HEK293 (cell line): ENCODE results near the gene PTCRA.

Source experiments
- GLI4 ChIP-seq: fragments of 450-650 bp; formaldehyde crosslinking; IDR thresholded peaks from 2 replicates; pipeline ENCODE4 v1.5.1; 2016; ENCODE audit warnings: missing biosample characterization, missing genetic modification characterization
- GLIS1 ChIP-seq: fragments of 450-650 bp; formaldehyde crosslinking; IDR thresholded peaks from 2 replicates; pipeline ENCODE4 v1.5.1; 2016; ENCODE audit warnings: missing biosample characterization, missing genetic modification characterization
- KLF10 ChIP-seq: fragments of 450-650 bp; IDR thresholded peaks from 2 replicates; pipeline ENCODE4 v1.5.1; 2018; ENCODE audit warnings: missing biosample characterization, mild to moderate bottlenecking, missing genetic modification characterization
- SP3 ChIP-seq: fragments of 450-650 bp; formaldehyde crosslinking; IDR thresholded peaks from 2 replicates; pipeline ENCODE4 v1.5.1; 2016; ENCODE audit warnings: missing biosample characterization, missing genetic modification characterization
- TCF7L2 ChIP-seq: IDR thresholded peaks from 2 replicates; pipeline ENCODE4 v1.6.1; 2011; ENCODE audit warnings: low read depth, mild to moderate bottlenecking, inconsistent platforms, low read length, moderate library complexity, borderline replicate concordance
- WT1 ChIP-seq: fragments of 450-650 bp; formaldehyde crosslinking; IDR thresholded peaks from 2 replicates; pipeline ENCODE4 v1.5.1; 2016; ENCODE audit warnings: missing biosample characterization, missing genetic modification characterization
- ZBTB17 ChIP-seq: fragments of 450-650 bp; formaldehyde crosslinking; IDR thresholded peaks from 2 replicates; pipeline ENCODE4 v1.5.1; 2016; ENCODE audit warnings: missing biosample characterization, missing genetic modification characterization
- ZBTB48 ChIP-seq: fragments of 450-650 bp; formaldehyde crosslinking; IDR thresholded peaks from 2 replicates; pipeline ENCODE4 v1.5.1; 2016; ENCODE audit warnings: missing biosample characterization, missing genetic modification characterization
- ZBTB7A ChIP-seq: fragments of 450-650 bp; formaldehyde crosslinking; IDR thresholded peaks from 2 replicates; pipeline ENCODE4 v1.5.1; 2016; ENCODE audit warnings: low read depth, missing biosample characterization, missing genetic modification characterization
- ZBTB8A ChIP-seq: fragments of 450-650 bp; formaldehyde crosslinking; IDR thresholded peaks from 2 replicates; pipeline ENCODE4 v1.5.1; 2016; ENCODE audit warnings: missing biosample characterization, missing genetic modification characterization
- ZNF133 ChIP-seq: fragments of 450-650 bp; formaldehyde crosslinking; IDR thresholded peaks from 2 replicates; pipeline ENCODE4 v1.5.1; 2016; ENCODE audit warnings: missing biosample characterization, missing genetic modification characterization
- ZNF184 ChIP-seq: fragments of 450-650 bp; IDR thresholded peaks from 2 replicates; pipeline ENCODE4 v1.5.1; 2018; ENCODE audit warnings: missing biosample characterization, mild to moderate bottlenecking, missing genetic modification characterization
- ZNF202 ChIP-seq: fragments of 450-650 bp; formaldehyde crosslinking; IDR thresholded peaks from 2 replicates; pipeline ENCODE4 v1.5.1; 2016; ENCODE audit warnings: missing biosample characterization, missing genetic modification characterization, borderline replicate concordance
- ZNF223 ChIP-seq: fragments of 450-650 bp; formaldehyde crosslinking; IDR thresholded peaks from 2 replicates; pipeline ENCODE4 v1.5.1; 2016; ENCODE audit warnings: missing biosample characterization, missing genetic modification characterization
- ZNF23 ChIP-seq: fragments of 450-650 bp; formaldehyde crosslinking; IDR thresholded peaks from 2 replicates; pipeline ENCODE4 v1.5.1; 2016; ENCODE audit warnings: missing biosample characterization, missing genetic modification characterization, borderline replicate concordance
- ZNF248 ChIP-seq: fragments of 450-650 bp; formaldehyde crosslinking; IDR thresholded peaks from 2 replicates; pipeline ENCODE4 v1.5.1; 2017; ENCODE audit warnings: missing biosample characterization, missing genetic modification characterization
- ZNF274 ChIP-seq, 2 experiments: fragments of 200-500 bp in 1 of 2; fragments of 450-650 bp in 1 of 2; sonication (Bioruptor generic) in 1 of 2; formaldehyde crosslinking in 1 of 2; IDR thresholded peaks; 2 replicates each; pipeline versions ENCODE4 v1.5.1 to v1.6.1; 2014 to 2016; ENCODE audit warnings: borderline replicate concordance in 1 of 2, inconsistent platforms in 1 of 2, low read length in 1 of 2, missing biosample characterization in 1 of 2, missing genetic modification characterization in 1 of 2
- ZNF311 ChIP-seq: fragments of 450-650 bp; formaldehyde crosslinking; IDR thresholded peaks from 2 replicates; pipeline ENCODE4 v1.5.1; 2017; ENCODE audit warnings: missing biosample characterization, missing genetic modification characterization, borderline replicate concordance
- ZNF394 ChIP-seq: fragments of 450-650 bp; formaldehyde crosslinking; IDR thresholded peaks from 2 replicates; pipeline ENCODE4 v1.5.1; 2016; ENCODE audit warnings: missing biosample characterization, missing genetic modification characterization, mild to moderate bottlenecking, moderate library complexity, borderline replicate concordance
- ZNF548 ChIP-seq: fragments of 450-650 bp; formaldehyde crosslinking; IDR thresholded peaks from 2 replicates; pipeline ENCODE4 v1.5.1; 2016; ENCODE audit warnings: missing biosample characterization, missing genetic modification characterization
- ZNF585B ChIP-seq: fragments of 450-650 bp; formaldehyde crosslinking; IDR thresholded peaks from 2 replicates; pipeline ENCODE4 v1.5.1; 2016; ENCODE audit warnings: missing biosample characterization, missing genetic modification characterization
- ZNF629 ChIP-seq: fragments of 450-650 bp; formaldehyde crosslinking; IDR thresholded peaks from 2 replicates; pipeline ENCODE4 v1.5.1; 2017; ENCODE audit warnings: missing biosample characterization, missing genetic modification characterization
- ZNF76 ChIP-seq: fragments of 450-650 bp; formaldehyde crosslinking; IDR thresholded peaks from 2 replicates; pipeline ENCODE4; 2016; ENCODE audit warnings: low read depth, missing biosample characterization, missing genetic modification characterization, borderline replicate concordance
- ZNF777 ChIP-seq: fragments of 450-650 bp; formaldehyde crosslinking; IDR thresholded peaks from 2 replicates; pipeline ENCODE4 v1.5.1; 2017; ENCODE audit warnings: missing biosample characterization, missing genetic modification characterization, borderline replicate concordance
- ZNF785 ChIP-seq: fragments of 450-650 bp; formaldehyde crosslinking; IDR thresholded peaks from 2 replicates; pipeline ENCODE4 v1.5.1; 2016; ENCODE audit warnings: missing biosample characterization, missing genetic modification characterization
- ZSCAN23 ChIP-seq: fragments of 450-650 bp; formaldehyde crosslinking; IDR thresholded peaks from 2 replicates; pipeline ENCODE4 v1.5.1; 2016; ENCODE audit warnings: missing biosample characterization, missing genetic modification characterization
- TF ChIP-seq, protein P1 (sequence below): sonication (generic); formaldehyde crosslinking; IDR thresholded peaks from 2 replicates; pipeline ENCODE4 v1.8.1; 2022; ENCODE audit warnings: mild to moderate bottlenecking, moderate library complexity, missing genetic modification reagents
- TF ChIP-seq, protein P2 (sequence below): fragments of 450-650 bp; formaldehyde crosslinking; IDR thresholded peaks from 2 replicates; pipeline ENCODE4 v1.5.1; 2016; ENCODE audit warnings: missing biosample characterization, missing genetic modification characterization
- TF ChIP-seq, protein P3 (sequence below): fragments of 450-650 bp; formaldehyde crosslinking; IDR thresholded peaks from 2 replicates; pipeline ENCODE4 v1.5.1; 2016; ENCODE audit warnings: missing biosample characterization, missing genetic modification characterization
- TF ChIP-seq, protein P4 (sequence below): fragments of 450-650 bp; formaldehyde crosslinking; optimal IDR thresholded peaks from 2 replicates; pipeline ENCODE3; 2016; ENCODE audit warnings: missing biosample characterization, mild to moderate bottlenecking, missing genetic modification characterization
- TF ChIP-seq, protein P5 (sequence below): fragments of 450-650 bp; formaldehyde crosslinking; IDR thresholded peaks from 2 replicates; pipeline ENCODE4 v1.5.1; 2017; ENCODE audit warnings: missing biosample characterization, missing genetic modification characterization

PTCRA gene

DNA sequence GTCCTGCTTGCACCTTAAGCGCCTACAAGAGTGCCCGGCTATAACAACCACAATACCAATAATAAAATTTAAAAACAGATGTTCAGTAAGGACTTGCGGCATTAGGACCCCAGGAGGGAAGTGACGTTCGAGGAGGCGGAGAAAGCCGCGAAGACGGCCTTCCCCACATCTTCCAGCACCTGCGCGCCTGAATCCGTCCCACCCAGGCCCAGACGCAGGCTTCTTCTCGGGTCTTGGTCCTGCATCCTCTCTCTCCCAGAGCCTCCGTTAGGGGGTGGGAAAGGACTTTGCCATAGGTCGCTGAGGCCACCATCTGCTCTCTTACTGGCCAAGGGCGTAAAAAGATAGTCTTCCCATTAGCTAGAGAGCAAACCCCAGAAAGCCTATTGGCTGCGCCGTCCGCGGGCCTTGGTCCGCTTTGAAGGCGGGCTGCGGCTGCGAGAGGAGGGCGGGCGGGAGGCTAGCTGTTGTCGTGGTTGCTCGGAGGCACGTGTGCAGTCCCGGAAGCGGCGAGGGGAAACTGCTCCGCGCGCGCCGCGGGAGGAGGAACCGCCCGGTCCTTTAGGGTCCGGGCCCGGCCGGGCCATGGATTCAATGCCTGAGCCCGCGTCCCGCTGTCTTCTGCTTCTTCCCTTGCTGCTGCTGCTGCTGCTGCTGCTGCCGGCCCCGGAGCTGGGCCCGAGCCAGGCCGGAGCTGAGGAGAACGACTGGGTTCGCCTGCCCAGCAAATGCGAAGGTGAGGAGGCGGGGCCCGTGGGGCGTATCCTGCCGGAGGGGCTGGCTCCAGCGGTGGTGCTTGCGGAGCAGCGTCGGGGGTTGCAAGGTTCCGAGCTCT lies 13.3 kb downstream of the PTCRA start, which contains the start of gene CNPY3 (continued):
- TF ChIP-seq, protein P1, sequence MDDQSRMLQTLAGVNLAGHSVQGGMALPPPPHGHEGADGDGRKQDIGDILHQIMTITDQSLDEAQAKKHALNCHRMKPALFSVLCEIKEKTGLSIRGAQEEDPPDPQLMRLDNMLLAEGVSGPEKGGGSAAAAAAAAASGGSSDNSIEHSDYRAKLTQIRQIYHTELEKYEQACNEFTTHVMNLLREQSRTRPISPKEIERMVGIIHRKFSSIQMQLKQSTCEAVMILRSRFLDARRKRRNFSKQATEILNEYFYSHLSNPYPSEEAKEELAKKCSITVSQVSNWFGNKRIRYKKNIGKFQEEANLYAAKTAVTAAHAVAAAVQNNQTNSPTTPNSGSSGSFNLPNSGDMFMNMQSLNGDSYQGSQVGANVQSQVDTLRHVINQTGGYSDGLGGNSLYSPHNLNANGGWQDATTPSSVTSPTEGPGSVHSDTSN (CRISPR knock-in tag), result peak; percentile 90; the same call in 1 of the 2 replicates
- TF ChIP-seq ZNF777 (tag by site-specific recombination), result no peak
- TF ChIP-seq WT1 (tag by site-specific recombination), result peak; percentile 78
- TF ChIP-seq ZNF223 (tag by site-specific recombination), result no peak
- no peak for TF ChIP-seq ZNF184 (tag by site-specific recombination)
- TF ChIP-seq, protein P2, sequence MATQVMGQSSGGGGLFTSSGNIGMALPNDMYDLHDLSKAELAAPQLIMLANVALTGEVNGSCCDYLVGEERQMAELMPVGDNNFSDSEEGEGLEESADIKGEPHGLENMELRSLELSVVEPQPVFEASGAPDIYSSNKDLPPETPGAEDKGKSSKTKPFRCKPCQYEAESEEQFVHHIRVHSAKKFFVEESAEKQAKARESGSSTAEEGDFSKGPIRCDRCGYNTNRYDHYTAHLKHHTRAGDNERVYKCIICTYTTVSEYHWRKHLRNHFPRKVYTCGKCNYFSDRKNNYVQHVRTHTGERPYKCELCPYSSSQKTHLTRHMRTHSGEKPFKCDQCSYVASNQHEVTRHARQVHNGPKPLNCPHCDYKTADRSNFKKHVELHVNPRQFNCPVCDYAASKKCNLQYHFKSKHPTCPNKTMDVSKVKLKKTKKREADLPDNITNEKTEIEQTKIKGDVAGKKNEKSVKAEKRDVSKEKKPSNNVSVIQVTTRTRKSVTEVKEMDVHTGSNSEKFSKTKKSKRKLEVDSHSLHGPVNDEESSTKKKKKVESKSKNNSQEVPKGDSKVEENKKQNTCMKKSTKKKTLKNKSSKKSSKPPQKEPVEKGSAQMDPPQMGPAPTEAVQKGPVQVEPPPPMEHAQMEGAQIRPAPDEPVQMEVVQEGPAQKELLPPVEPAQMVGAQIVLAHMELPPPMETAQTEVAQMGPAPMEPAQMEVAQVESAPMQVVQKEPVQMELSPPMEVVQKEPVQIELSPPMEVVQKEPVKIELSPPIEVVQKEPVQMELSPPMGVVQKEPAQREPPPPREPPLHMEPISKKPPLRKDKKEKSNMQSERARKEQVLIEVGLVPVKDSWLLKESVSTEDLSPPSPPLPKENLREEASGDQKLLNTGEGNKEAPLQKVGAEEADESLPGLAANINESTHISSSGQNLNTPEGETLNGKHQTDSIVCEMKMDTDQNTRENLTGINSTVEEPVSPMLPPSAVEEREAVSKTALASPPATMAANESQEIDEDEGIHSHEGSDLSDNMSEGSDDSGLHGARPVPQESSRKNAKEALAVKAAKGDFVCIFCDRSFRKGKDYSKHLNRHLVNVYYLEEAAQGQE, result peak; percentile 38; the same call in 1 of the 2 replicates
- no peak for TF ChIP-seq ZNF202 (tag by site-specific recombination)
- TF ChIP-seq ZNF585B (tag by site-specific recombination), result no peak
- peak; percentile 82 for TF ChIP-seq KLF10 (tag by site-specific recombination)
- TF ChIP-seq TCF7L2, result no peak
- TF ChIP-seq, protein P3, sequence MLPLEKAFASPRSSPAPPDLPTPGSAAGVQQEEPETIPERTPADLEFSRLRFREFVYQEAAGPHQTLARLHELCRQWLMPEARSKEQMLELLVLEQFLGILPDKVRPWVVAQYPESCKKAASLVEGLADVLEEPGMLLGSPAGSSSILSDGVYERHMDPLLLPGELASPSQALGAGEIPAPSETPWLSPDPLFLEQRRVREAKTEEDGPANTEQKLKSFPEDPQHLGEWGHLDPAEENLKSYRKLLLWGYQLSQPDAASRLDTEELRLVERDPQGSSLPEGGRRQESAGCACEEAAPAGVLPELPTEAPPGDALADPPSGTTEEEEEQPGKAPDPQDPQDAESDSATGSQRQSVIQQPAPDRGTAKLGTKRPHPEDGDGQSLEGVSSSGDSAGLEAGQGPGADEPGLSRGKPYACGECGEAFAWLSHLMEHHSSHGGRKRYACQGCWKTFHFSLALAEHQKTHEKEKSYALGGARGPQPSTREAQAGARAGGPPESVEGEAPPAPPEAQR, result no peak
- no peak for TF ChIP-seq ZNF133
- no peak for TF ChIP-seq ZNF23 (tag by site-specific recombination)
- peak; percentile 70 for TF ChIP-seq ZBTB8A (tag by site-specific recombination)
- TF ChIP-seq ZNF548 (tag by site-specific recombination), result no peak
- TF ChIP-seq, protein P4, sequence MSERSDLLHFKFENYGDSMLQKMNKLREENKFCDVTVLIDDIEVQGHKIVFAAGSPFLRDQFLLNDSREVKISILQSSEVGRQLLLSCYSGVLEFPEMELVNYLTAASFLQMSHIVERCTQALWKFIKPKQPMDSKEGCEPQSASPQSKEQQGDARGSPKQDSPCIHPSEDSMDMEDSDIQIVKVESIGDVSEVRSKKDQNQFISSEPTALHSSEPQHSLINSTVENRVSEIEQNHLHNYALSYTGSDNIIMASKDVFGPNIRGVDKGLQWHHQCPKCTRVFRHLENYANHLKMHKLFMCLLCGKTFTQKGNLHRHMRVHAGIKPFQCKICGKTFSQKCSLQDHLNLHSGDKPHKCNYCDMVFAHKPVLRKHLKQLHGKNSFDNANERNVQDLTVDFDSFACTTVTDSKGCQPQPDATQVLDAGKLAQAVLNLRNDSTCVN (tag by site-specific recombination), result peak; percentile 87
- peak; percentile 56; the same call in 1 of the 2 replicates for TF ChIP-seq ZNF394 (tag by site-specific recombination)
- TF ChIP-seq ZBTB7A (tag by site-specific recombination), result 0 out of 2 replicates have a peak, but pooled peaks have one; percentile 7
- 0 out of 2 replicates have a peak, but pooled peaks have one; percentile 19 for TF ChIP-seq GLI4 (tag by site-specific recombination)
- TF ChIP-seq ZBTB48 (tag by site-specific recombination), result peak; percentile 61; the same call in 1 of the 2 replicates
- peak; percentile 77 for TF ChIP-seq ZNF76 (tag by site-specific recombination)
- TF ChIP-seq ZBTB17 (tag by site-specific recombination), result no peak; the same call in none of the 2 replicates
- TF ChIP-seq ZNF785 (tag by site-specific recombination), result no peak
- no peak for TF ChIP-seq ZNF274 (IDR thresholded peaks at IDR 0.05; ENCODE audit: low read length)
- no peak for TF ChIP-seq ZNF274 (tag by site-specific recombination; IDR thresholded peaks at IDR 0.05; ENCODE audit: borderline replicate concordance)
- no peak for TF ChIP-seq ZNF248 (tag by site-specific recombination)
- TF ChIP-seq ZSCAN23 (tag by site-specific recombination), result peak; percentile 77; the same call in 1 of the 2 replicates
- TF ChIP-seq, protein P5, sequence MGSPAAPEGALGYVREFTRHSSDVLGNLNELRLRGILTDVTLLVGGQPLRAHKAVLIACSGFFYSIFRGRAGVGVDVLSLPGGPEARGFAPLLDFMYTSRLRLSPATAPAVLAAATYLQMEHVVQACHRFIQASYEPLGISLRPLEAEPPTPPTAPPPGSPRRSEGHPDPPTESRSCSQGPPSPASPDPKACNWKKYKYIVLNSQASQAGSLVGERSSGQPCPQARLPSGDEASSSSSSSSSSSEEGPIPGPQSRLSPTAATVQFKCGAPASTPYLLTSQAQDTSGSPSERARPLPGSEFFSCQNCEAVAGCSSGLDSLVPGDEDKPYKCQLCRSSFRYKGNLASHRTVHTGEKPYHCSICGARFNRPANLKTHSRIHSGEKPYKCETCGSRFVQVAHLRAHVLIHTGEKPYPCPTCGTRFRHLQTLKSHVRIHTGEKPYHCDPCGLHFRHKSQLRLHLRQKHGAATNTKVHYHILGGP (tag by site-specific recombination), result no peak
- TF ChIP-seq ZNF311, result no peak
- TF ChIP-seq SP3 (tag by site-specific recombination), result peak; percentile 95
- peak; percentile 56 for TF ChIP-seq GLIS1
- TF ChIP-seq ZNF629, result peak; percentile 74
